ENCODE data around the gene DVL2.
A peak's percentile ranks its signal among the peaks of the same experiment; 100 is the strongest.

Gene DVL2

GRCh38 chr17:7241090-7241733, 6.9 kb upstream of the DVL2 start:
- no peak for DNase-seq (ENCODE audit: low spot score)
- TF ChIP-seq, protein P1, sequence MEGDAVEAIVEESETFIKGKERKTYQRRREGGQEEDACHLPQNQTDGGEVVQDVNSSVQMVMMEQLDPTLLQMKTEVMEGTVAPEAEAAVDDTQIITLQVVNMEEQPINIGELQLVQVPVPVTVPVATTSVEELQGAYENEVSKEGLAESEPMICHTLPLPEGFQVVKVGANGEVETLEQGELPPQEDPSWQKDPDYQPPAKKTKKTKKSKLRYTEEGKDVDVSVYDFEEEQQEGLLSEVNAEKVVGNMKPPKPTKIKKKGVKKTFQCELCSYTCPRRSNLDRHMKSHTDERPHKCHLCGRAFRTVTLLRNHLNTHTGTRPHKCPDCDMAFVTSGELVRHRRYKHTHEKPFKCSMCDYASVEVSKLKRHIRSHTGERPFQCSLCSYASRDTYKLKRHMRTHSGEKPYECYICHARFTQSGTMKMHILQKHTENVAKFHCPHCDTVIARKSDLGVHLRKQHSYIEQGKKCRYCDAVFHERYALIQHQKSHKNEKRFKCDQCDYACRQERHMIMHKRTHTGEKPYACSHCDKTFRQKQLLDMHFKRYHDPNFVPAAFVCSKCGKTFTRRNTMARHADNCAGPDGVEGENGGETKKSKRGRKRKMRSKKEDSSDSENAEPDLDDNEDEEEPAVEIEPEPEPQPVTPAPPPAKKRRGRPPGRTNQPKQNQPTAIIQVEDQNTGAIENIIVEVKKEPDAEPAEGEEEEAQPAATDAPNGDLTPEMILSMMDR (IDR thresholded peaks at IDR 0.05; ENCODE audit: borderline replicate concordance, control extremely low read depth, extremely low read depth, insufficient read depth, missing control alignments), result no peak
- in situ Hi-C loops (cut with MboI; ENCODE audit: low sequenced_read_pairs, unreplicated experiment), result no loop called here

DNA sequence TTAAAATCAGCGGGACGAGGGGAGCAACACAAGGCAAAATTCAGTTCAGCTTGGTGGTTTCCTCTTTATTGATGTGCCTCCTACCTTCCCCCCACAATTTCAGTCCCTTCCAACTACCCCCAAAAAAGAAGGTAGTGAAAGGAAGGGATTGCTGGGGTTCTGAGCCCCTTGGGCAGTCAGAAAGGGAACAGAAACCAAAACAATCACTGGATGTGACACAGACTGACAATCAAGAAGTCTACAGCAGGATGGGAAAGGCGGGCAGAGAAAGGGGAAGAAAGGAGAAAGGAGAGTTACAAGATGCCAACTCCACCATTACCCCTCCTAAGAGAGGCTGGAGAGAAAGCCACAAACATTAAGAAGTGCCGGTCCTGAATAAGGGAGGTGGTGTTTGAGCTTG, 6.1 kb upstream of the DVL2 start:
- DNase-seq (ENCODE audit: low spot score), result no peak
- TF ChIP-seq, protein P1 (IDR thresholded peaks at IDR 0.05; ENCODE audit: borderline replicate concordance, control extremely low read depth, extremely low read depth, insufficient read depth, missing control alignments), result no peak

DNA sequence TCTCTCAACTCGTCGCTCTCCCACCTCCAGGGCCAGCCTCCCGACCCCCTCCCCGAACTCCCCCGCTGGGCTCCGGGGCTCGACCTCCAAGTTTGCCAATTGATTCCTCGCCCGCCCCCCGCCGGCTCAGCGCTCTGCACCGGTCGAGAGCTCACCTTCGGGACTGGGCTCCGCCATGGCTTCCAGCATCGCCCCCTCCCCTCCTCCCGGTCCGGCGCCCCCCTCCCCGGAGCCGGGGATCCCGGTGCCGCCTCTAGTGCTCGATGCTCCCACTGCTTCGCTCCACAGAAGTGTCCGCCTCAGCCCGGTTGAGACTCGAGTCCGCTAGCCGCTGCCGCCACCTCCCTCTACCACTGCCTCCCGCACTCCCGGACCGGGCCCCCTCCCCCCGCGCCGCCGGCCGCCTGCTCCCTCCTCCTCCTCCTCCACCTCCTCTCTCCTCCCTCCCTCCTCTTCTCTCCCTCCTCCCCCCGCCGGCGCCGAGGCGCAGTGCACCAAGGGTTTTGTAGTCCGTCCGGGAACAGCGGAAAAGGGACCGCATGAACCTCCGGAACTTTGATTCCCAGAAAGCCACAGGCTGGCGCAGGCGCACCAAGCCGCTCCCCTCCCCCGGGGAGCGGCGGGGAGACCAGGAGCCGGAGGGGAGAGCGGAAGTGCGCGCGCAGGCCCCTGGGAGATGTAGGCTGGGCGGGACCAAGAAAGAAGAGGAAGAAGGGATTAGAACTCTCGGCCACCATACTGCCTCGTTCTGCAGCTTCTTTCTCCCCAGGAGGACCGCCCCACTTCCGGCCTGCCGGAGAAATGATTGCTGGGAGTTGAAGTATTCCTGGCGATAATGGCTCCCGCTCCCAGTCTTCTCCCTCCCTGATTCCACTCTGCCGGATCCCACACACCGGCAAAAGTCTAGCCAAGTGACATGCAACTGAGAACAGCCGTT, 5.0 kb upstream of the DVL2 start, which contains the start of gene PHF23:
TSS of gene PHF23 (minus strand) at position 367 of the 937 bp plus-strand sequence. CDS start at position 189, 178 bp downstream.
- TF ChIP-seq, protein P1 (IDR thresholded peaks at IDR 0.05; ENCODE audit: borderline replicate concordance, control extremely low read depth, extremely low read depth, insufficient read depth, missing control alignments), result no peak
- in situ Hi-C loops (cut with MboI; ENCODE audit: low sequenced_read_pairs, unreplicated experiment), result no loop called here
- DNase-seq (ENCODE audit: low spot score), result peak; percentile 97

More for the DNA sequence above, 6.1 kb upstream of the DVL2 start:
- in situ Hi-C loops (cut with MboI; ENCODE audit: low sequenced_read_pairs, unreplicated experiment), result no loop called here

- in situ Hi-C loops (cut with MboI; ENCODE audit: low sequenced_read_pairs, unreplicated experiment), result no loop called here
- TF ChIP-seq, protein P1 (IDR thresholded peaks at IDR 0.05; ENCODE audit: borderline replicate concordance, control extremely low read depth, extremely low read depth, insufficient read depth, missing control alignments), result no peak
- DNase-seq (ENCODE audit: low spot score), result no peak
Measured at GRCh38 chr17:7238420-7239090, 4.2 kb upstream of the DVL2 start.

DNA sequence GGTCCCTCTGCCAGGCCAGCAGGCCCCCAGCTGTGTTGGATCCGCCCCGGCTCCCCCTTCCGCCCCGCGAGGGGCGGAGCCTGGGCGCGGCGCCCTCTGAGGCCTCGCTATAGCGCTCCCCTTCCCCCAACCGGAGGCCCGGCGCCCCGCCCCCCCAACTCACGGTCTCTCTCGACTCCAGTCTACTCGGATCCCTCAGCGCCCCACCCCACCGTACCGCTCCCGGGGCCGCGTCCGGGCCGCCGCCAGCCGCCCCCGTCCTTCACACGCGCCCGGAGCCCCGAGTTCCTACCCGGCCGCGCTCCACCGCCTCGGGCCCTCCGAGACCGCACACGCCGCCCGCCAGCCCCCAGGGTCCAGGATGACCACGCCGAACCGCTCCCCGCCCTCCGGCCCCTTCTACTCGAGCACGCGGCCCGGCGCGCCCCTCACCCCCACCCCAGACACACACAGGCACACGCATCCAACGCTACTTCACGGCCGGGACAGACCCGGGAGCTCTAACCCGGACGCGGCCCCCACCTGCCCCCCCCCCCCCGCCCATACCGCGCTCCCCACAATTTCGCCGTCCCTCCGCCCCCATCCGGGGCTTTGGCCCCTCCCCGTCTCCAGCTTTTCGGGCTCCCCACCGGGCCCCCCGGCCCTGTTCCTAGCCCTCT, 3.6 kb upstream of the DVL2 start:
- peak; percentile 86 for DNase-seq (ENCODE audit: low spot score)
- TF ChIP-seq, protein P1 (IDR thresholded peaks at IDR 0.05; ENCODE audit: borderline replicate concordance, control extremely low read depth, extremely low read depth, insufficient read depth, missing control alignments), result no peak
- in situ Hi-C loops (cut with MboI; ENCODE audit: low sequenced_read_pairs, unreplicated experiment), result no loop called here
